8988T (cell line): Measurements from ENCODE around the gene MMRN2.
A peak's percentile ranks its signal among the peaks of the same experiment; 100 is the strongest.

ENCODE experiments used
- DNase-seq: peaks from one replicate; pipeline ENCODE4 v3.0.0; 2011

Gene MMRN2

DNA sequence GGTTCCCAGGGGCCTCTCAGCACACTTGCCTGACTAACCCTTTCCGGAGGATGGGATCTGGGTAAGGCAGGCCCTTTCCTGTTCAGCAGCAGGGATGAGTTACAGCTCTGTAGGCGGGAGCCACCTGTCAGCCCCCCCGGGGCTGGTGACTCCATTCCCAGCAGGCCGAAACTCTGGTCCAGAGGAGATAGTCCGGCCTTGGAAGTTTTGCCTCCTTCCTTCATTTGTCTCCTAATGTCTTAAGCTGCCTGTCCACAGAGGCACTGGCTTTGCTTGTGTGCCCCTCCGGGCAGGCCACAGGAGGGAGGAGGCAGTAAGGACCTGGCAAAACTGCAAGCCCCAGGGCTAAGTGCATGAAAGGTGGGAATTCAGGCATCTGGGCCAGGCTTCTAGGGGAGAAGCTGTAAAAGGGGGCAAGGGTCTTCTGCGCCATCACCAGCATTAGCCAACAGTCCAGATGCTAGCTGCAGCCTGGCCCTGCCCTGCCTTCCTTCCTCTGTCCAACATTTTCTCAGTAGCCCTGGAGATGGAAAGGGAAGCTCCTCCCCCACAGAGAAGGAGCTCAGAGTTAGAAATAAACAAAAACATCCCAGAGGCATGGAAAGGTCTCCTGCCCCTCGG is 12.1 kb upstream of the MMRN2 start:
- DNase-seq, result no peak

DNA sequence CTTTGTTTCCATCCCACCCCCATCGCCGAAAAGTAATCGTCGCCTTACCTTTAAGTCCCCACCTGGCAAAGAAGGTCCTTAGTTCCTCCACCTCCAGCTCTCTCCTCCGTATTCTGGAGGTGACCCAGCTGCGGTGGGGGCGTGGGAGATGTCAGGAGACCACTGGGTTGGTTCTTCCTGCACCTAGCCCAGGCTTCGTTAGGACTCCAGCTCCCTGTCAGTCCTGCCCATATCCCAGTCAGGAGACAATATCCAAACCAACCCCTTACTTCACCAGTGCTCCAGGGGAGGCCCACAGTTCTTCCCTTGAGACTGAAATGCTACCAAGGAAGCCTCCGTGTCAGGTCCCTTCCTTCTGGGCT is 11.6 kb upstream of the MMRN2 start:
- no peak for DNase-seq

GRCh38 chr10:86968271-86968993 is 11.0 kb upstream of the MMRN2 start, which contains the start of gene ADIRF:
TSS of gene ADIRF (plus strand) at chr10:86968482. CDS start at chr10:86968545, 63 bp downstream.
- DNase-seq, result no peak

- no peak for DNase-seq
Observed at GRCh38 chr10:86967481-86967941, 10.1 kb upstream of the MMRN2 start.

- DNase-seq, result no peak
Observed at GRCh38 chr10:86965986-86966654, 8.7 kb upstream of the MMRN2 start.

GRCh38 chr10:86964847-86965190 is 7.4 kb upstream of the MMRN2 start:
- DNase-seq, result no peak

GRCh38 chr10:86964061-86964846 is 6.8 kb upstream of the MMRN2 start:
- peak; percentile 15 for DNase-seq

DNA sequence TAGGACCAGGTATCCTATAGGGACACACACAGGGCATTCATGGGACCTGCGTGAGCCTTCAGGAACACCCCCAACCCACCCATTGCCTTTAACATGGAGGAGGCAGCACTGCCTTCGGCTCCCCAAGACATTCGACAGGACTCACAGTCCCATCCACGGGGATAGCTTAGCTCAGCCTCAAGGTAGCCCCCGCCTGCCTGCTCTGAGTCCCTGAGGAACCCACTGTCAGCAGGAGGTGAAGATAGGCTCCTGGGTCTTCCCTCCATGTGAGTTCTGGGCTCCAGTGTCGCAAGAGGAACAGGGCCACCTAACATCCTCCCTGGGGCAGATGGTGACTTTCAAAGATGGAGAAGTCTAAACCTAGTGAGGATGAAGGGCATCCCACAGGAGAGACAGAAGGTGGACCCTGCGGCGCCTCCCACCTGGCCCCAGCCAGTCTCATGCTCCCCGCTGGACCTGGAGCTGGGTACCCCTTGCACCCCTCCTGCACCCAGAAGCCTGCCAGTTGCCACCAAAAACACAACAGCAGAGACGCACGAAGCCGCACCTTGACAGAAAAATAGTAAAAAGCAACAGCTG is 6.0 kb upstream of the MMRN2 start:
- no peak for DNase-seq

DNA sequence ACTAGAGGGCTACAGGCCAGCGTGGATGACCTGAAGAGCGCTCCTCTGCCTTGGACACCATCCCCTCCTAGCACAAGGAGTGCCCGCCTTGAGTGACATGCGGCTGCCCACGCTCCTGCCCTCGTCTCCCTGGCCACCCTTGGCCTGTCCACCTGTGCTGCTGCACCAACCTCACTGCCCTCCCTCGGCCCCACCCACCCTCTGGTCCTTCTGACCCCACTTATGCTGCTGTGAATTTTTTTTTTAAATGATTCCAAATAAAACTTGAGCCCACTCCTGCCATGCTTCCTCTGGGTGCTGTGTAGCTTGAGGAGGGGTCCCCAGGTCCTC is 5.5 kb upstream of the MMRN2 start:
- no peak for DNase-seq

GRCh38 chr10:86962136-86962980 is 4.9 kb upstream of the MMRN2 start:
- DNase-seq, result peak; percentile 6

DNA sequence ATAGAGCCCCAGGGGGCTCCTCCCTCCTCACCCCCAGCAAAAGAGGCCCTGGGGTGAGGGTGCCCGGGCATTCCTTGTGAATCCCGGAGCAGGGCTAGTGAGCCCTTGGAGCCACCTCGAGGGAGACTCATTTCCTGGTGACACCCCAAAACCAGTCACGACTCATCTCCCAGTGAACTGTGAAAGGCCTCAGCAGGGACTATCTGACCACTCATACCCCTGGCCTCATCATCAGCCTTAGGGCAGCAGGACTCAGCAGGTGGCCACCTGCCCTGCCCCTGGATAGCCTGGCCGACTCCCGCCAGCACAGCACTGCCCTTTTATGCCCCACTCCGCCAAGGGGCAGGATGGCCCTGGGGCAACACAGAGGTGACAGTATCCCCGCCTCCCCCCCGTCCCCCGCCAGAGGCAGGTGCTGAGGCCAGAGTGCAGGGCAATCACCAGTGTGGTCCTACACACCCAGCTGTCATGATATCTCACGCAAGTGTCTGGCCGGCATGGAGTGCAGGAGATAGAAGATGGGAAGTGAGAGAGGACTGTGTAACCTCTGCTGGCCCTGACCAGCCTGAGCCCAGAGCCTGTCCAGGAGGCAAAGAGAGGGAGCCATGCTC is 4.2 kb upstream of the MMRN2 start:
- DNase-seq, result peak; percentile 14

GRCh38 chr10:86960863-86961434 is 3.5 kb upstream of the MMRN2 start:
- DNase-seq, result no peak

DNA sequence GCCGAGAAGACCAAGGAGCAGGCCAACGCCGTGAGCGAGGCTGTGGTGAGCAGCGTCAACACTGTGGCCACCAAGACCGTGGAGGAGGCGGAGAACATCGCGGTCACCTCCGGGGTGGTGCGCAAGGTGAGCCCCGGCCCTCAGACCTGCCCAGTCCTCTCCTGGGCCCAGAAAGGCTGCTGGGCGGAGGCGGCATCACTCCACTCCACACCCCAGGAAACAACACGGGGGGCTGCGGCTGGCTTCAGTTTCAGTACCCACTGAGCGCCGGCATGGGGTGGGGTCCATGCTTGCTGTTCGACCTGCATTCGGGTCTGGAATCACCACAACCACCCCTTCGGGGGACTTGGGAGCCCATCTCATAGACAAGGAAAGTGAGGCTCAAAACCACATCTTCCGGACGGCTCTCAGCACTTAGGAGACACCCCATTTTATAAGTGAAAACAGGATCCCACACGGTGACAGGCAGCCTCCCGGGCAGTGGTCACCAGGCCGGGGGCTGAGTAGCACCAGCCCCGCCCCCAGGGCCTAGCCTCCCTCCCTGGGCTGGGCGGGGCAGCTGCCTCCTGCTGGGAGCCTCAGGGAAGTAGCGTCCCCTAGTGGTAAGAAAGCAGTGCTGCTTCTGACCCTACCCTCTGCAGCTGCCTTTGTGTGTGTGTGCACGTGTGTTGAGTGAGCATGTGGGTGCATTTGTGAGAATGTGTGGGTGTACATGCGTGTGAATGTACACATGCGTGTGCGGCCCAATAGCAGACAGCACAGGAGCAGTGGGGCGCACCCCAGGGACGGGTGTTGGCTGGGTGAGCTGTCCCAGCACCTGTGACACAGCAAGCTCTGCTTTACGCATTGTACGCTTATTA is 2.8 kb upstream of the MMRN2 start:
- peak; percentile 86 for DNase-seq

GRCh38 chr10:86959737-86960002 is 2.3 kb upstream of the MMRN2 start:
- DNase-seq, result no peak

DNA sequence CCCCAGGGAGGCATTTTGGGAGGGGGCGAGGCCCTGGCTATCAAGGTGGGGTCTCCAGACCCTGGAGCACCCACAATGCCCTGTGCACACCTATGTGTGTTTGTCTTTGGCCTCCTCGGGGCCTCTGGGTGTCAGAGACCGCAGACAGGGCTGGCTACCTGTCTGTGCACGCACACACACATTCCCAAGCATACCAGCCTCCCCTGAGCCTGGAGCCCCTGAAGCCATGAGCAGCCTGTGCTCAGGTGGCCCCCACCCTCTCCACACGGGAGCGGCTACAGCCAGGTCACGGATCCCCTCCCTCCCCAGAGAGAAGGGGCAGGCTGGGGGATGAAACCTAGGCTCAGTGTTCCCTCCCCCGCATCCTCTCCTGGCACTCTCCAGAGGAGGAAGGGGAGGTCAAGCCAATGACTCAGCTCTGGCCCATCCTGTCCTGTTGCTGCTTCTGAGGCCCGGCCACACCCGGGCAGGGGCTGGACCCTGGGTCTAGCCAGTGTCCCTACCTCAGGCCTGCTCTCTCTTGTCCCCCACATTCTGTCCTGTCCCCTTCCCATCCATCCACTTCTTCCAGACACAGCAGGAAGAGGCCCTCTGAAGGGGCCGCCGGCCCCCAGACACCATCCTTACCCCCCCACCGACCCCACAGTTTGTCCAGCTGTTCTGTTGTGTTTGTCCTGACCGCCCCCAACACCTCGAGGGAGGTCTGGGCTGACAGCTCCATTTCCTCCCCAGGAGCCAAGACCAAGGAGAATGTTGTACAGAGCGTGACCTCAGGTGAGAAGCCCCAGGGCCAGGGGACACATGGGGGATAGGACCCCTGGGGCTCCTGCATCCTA is 1.7 kb upstream of the MMRN2 start:
- DNase-seq, result no peak

- no peak for DNase-seq
Observed at GRCh38 chr10:86958116-86958900, 893 bp upstream of the MMRN2 start, which contains the start of gene SNCG. TSS of gene SNCG (plus strand) at chr10:86958599. CDS start at chr10:86958698, 99 bp downstream.

- no peak for DNase-seq
Observed at GRCh38 chr10:86956848-86957448, 467 bp downstream of the MMRN2 start.

- DNase-seq, result no peak
Observed at GRCh38 chr10:86956195-86956847, 1.1 kb downstream of the MMRN2 start.
